ENCODE results near the gene AP3B1.

DNA sequence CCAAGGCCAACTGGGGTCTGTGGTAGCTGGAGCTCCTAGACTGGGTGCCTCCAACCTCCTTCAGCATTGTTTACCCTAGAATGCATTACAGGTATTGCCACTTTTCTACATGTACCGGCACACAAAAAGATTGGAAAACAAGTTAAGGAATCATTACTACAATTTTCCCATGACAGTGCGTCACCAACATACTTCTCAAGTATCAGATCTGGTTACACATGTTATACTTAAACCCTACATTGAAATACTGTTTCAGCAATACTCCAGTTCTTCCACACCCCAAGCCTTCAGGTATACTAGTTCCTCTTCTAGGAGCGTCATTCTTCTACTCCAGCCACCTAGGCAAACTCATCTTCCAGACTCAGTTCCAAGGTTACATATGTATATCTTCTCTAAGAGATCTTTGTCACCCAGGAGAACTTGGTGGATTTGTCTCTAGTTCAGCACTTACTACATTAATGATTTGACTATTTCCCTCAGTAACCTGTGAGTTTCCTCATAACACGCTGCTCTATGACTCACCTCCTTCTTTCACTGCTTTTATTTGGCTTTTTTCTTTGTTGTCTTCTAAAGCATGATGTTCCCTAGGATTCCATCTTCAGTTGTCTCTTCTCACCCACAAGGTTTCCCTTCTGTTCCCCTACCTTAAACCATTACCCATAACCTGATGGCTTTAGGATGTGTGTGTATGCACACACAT, 217.0 kb downstream of the AP3B1 start:
- TF ChIP-seq, protein P1, sequence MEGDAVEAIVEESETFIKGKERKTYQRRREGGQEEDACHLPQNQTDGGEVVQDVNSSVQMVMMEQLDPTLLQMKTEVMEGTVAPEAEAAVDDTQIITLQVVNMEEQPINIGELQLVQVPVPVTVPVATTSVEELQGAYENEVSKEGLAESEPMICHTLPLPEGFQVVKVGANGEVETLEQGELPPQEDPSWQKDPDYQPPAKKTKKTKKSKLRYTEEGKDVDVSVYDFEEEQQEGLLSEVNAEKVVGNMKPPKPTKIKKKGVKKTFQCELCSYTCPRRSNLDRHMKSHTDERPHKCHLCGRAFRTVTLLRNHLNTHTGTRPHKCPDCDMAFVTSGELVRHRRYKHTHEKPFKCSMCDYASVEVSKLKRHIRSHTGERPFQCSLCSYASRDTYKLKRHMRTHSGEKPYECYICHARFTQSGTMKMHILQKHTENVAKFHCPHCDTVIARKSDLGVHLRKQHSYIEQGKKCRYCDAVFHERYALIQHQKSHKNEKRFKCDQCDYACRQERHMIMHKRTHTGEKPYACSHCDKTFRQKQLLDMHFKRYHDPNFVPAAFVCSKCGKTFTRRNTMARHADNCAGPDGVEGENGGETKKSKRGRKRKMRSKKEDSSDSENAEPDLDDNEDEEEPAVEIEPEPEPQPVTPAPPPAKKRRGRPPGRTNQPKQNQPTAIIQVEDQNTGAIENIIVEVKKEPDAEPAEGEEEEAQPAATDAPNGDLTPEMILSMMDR (IDR thresholded peaks at IDR 0.05; ENCODE audit: insufficient read depth, low read length): no peak
- no peak for TF ChIP-seq SPI1 (IDR thresholded peaks at IDR 0.05; ENCODE audit: borderline replicate concordance, low read depth)
- no peak for TF ChIP-seq POLR2AphosphoS5 (IDR thresholded peaks at IDR 0.05; ENCODE audit: low read depth)
- TF ChIP-seq, protein P2, sequence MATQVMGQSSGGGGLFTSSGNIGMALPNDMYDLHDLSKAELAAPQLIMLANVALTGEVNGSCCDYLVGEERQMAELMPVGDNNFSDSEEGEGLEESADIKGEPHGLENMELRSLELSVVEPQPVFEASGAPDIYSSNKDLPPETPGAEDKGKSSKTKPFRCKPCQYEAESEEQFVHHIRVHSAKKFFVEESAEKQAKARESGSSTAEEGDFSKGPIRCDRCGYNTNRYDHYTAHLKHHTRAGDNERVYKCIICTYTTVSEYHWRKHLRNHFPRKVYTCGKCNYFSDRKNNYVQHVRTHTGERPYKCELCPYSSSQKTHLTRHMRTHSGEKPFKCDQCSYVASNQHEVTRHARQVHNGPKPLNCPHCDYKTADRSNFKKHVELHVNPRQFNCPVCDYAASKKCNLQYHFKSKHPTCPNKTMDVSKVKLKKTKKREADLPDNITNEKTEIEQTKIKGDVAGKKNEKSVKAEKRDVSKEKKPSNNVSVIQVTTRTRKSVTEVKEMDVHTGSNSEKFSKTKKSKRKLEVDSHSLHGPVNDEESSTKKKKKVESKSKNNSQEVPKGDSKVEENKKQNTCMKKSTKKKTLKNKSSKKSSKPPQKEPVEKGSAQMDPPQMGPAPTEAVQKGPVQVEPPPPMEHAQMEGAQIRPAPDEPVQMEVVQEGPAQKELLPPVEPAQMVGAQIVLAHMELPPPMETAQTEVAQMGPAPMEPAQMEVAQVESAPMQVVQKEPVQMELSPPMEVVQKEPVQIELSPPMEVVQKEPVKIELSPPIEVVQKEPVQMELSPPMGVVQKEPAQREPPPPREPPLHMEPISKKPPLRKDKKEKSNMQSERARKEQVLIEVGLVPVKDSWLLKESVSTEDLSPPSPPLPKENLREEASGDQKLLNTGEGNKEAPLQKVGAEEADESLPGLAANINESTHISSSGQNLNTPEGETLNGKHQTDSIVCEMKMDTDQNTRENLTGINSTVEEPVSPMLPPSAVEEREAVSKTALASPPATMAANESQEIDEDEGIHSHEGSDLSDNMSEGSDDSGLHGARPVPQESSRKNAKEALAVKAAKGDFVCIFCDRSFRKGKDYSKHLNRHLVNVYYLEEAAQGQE (IDR thresholded peaks at IDR 0.05; ENCODE audit: insufficient replicate concordance, low read depth): no peak
